K562 (cell line): Measurements from ENCODE around the gene YARS1. TPM values are rescaled to one million over a fixed set of nuclear protein-coding genes. Genes with fewer than 3 reads are reported as not detected.

Experiments used
- ATAC-seq: fragments of 200-7000 bp; cut with Tn5 transposase; 3 replicates; pipeline ENCODE4 v1.9.1; 2020; ENCODE audit warnings: moderate library complexity
- BruUV-seq: library from RNA; stranded (reverse); fragments of 400-500 nt; replicated peaks from 2 replicates; lab custom pipeline; 2021; lab: Mats Ljungman, UMichigan
- CTCF ChIA-PET: fragments of 300-600 bp; formaldehyde crosslinking; extraction: SDS; loops from one replicate; lab custom pipeline; 2021; ENCODE audit warnings: low intra/inter-chr PET ratio; lab: Yijun Ruan, JAX
- POLR2A ChIA-PET: fragments of 300-600, 350-650 bp; sonication (Branson Sonifier 250); formaldehyde crosslinking; extraction: SDS; loops from one replicate; lab custom pipeline; 2021; ENCODE audit warnings: antibody characterized with exemption, inconsistent platforms; lab: Yijun Ruan, JAX
- DNase-seq, 4 experiments: peaks; one replicate each; pipeline versions ENCODE4 v3.0.0 to v3.0.0-alpha.2; 2011 to 2018; ENCODE audit warnings: low spot score in 3 of 4, mixed read lengths in 3 of 4; ENCODE audit errors: extremely low read depth in 1 of 4
- FAIRE-seq: peaks from 2 replicates; lab custom pipeline; 2011; peaks lifted over from hg19 to GRCh38; lab: Jason Lieb, UNC
- H2AFZ ChIP-seq: 2 replicates; pipeline ENCODE4 v1.6.0; 2011; ENCODE audit warnings: low read depth, low read length, control low read depth, inconsistent platforms
- H3K27ac ChIP-seq: fragments of 200-600 bp; 3 replicates; pipeline ENCODE4 v1.8.0; 2011; ENCODE audit warnings: low read depth, mild to moderate bottlenecking, control low read depth, inconsistent platforms, low read length, moderate library complexity, mixed read lengths; ENCODE audit errors: extremely low read depth
- H3K27me3 ChIP-seq, 2 experiments: fragments of 300-600 bp in 1 of 2; 2 replicates in 1 of 2; 3 replicates in 1 of 2; pipeline versions ENCODE4 v1.6.0 to v1.8.0; 2011; ENCODE audit warnings: inconsistent platforms in 2 of 2, low read length in 2 of 2, mild to moderate bottlenecking in 1 of 2, mixed read lengths in 1 of 2, moderate library complexity in 1 of 2; ENCODE audit not compliant: control insufficient read depth in 2 of 2, insufficient read depth in 2 of 2
- H3K36me3 ChIP-seq: fragments of 300-600 bp; 3 replicates; pipeline ENCODE4 v1.8.0; 2011; ENCODE audit warnings: mild to moderate bottlenecking, low read length, inconsistent platforms; ENCODE audit not compliant: control insufficient read depth, insufficient read depth
- H3K4me1 ChIP-seq, 2 experiments: fragments of 200-600 bp in 1 of 2; replicated peaks in 1 of 2; 2 replicates in 1 of 2; 3 replicates in 1 of 2; pipeline versions ENCODE4 v1.5.1 to v1.8.0; 2011; ENCODE audit warnings: inconsistent platforms in 2 of 2, low read length in 2 of 2, mild to moderate bottlenecking in 1 of 2, mixed read lengths in 1 of 2, moderate library complexity in 1 of 2; ENCODE audit not compliant: control insufficient read depth in 2 of 2, insufficient read depth in 2 of 2
- H3K4me2 ChIP-seq: 2 replicates; pipeline ENCODE4 v1.6.1; 2011; ENCODE audit warnings: low read length, control low read depth, inconsistent platforms, mixed read lengths; ENCODE audit not compliant: insufficient read depth
- H3K4me3 ChIP-seq: fragments of 200-600 bp; sonication (generic), shearing (Covaris generic); 2 replicates; pipeline ENCODE4 v1.5.1; 2016; ENCODE audit warnings: control low read depth, inconsistent platforms
- H3K79me2 ChIP-seq: fragments of 200-600 bp; 3 replicates; pipeline ENCODE4 v1.8.0; 2011; ENCODE audit warnings: low read length, inconsistent platforms; ENCODE audit not compliant: control insufficient read depth, insufficient read depth
- H3K9ac ChIP-seq, 2 experiments: 2 replicates each; pipeline versions ENCODE4 v1.6.0 to v1.6.1; 2011; ENCODE audit warnings: low read depth in 2 of 2, low read length in 2 of 2, control low read depth in 1 of 2, inconsistent platforms in 1 of 2, mild to moderate bottlenecking in 1 of 2, mixed read lengths in 1 of 2; ENCODE audit not compliant: insufficient read depth in 1 of 2
- H3K9me1 ChIP-seq: one replicate; pipeline ENCODE4 v1.6.0; 2011; ENCODE audit warnings: inconsistent platforms, mild to moderate bottlenecking, low read length, moderate library complexity; ENCODE audit not compliant: control insufficient read depth, insufficient read depth
- H3K9me3 ChIP-seq: replicated peaks from 2 replicates; pipeline ENCODE4 v1.5.1; 2011; ENCODE audit warnings: low read depth, low read length, inconsistent platforms; ENCODE audit not compliant: control insufficient read depth, insufficient read depth
- H4K20me1 ChIP-seq: replicated peaks from 2 replicates; pipeline ENCODE4 v1.6.1; 2011; ENCODE audit warnings: low read length, inconsistent platforms, mixed read lengths; ENCODE audit not compliant: control insufficient read depth, insufficient read depth
- ARID1B ChIP-seq: fragments of 450-650 bp; IDR thresholded peaks from 2 replicates; pipeline ENCODE4 v1.6.1; 2016; ENCODE audit warnings: antibody characterized with exemption, mild to moderate bottlenecking, inconsistent platforms
- ATF1 ChIP-seq, 2 experiments: fragments of 450-650 bp in 1 of 2; IDR thresholded peaks; 2 replicates each; pipeline ENCODE4 v1.6.1; 2016; ENCODE audit warnings: missing compliant biosample characterization in 1 of 2, missing genetic modification characterization in 1 of 2
- ATF7 ChIP-seq: fragments of 450-650 bp; IDR thresholded peaks from 2 replicates; pipeline ENCODE4 v1.7.1; 2014; ENCODE audit warnings: mild to moderate bottlenecking, moderate library complexity
- BCOR ChIP-seq: fragments of 450-650 bp; IDR thresholded peaks from 2 replicates; pipeline ENCODE4 v1.6.1; 2016
- CTBP1 ChIP-seq: fragments of 450-650 bp; IDR thresholded peaks from 2 replicates; pipeline ENCODE4 v1.6.1; 2016; ENCODE audit warnings: borderline replicate concordance
- DPF2 ChIP-seq: fragments of 450-650 bp; IDR thresholded peaks from 2 replicates; pipeline ENCODE4 v1.6.1; 2016
- ESRRA ChIP-seq: fragments of 450-650 bp; IDR thresholded peaks from 2 replicates; pipeline ENCODE4 v1.6.1; 2014; ENCODE audit warnings: low read depth, mild to moderate bottlenecking, moderate library complexity, borderline replicate concordance
- MAFG ChIP-seq: fragments of 450-650 bp; conservative IDR thresholded peaks from 2 replicates; pipeline ENCODE4 v1.6.1; 2016; ENCODE audit warnings: missing genetic modification characterization, missing compliant biosample characterization
- NEUROD1 ChIP-seq: fragments of 150-350 bp; IDR thresholded peaks from 2 replicates; pipeline ENCODE4 v1.6.1; 2014; ENCODE audit warnings: borderline replicate concordance, low read length, low read depth; ENCODE audit not compliant: partially characterized antibody
- NFIC ChIP-seq: fragments of 450-650 bp; IDR thresholded peaks from 2 replicates; pipeline ENCODE4 v1.6.1; 2017; ENCODE audit warnings: mild to moderate bottlenecking, inconsistent platforms
- PRMT5 ChIP-seq: sonication (generic); formaldehyde crosslinking; IDR thresholded peaks from 2 replicates; pipeline ENCODE4 v1.5.0; 2020; ENCODE audit warnings: missing genetic modification reagents
- RBM25 ChIP-seq: fragments of 200-400 bp; formaldehyde crosslinking; IDR thresholded peaks from 2 replicates; pipeline ENCODE4 v1.6.1; 2018; ENCODE audit warnings: low read length, low read depth, moderate library complexity; ENCODE audit not compliant: severe bottlenecking
- SMARCA4 ChIP-seq: fragments of 450-650 bp; IDR thresholded peaks from 2 replicates; pipeline ENCODE4 v1.6.1; 2016
- SMARCE1 ChIP-seq: fragments of 450-650 bp; IDR thresholded peaks from 2 replicates; pipeline ENCODE4 v1.7.1; 2016; ENCODE audit warnings: mild to moderate bottlenecking
- SPI1 ChIP-seq: IDR thresholded peaks from 2 replicates; pipeline ENCODE4 v1.6.1; 2011; ENCODE audit warnings: low read depth, low read length, control low read depth, borderline replicate concordance
- ZFP36 ChIP-seq: fragments of 150-350 bp; IDR thresholded peaks from 2 replicates; pipeline ENCODE4 v1.6.1; 2018; ENCODE audit warnings: low read length, low read depth; ENCODE audit not compliant: partially characterized antibody
- ZNF121 ChIP-seq: sonication (generic); formaldehyde crosslinking; conservative IDR thresholded peaks from 2 replicates; pipeline ENCODE4 v1.8.0; 2022; ENCODE audit warnings: missing genetic modification reagents
- ZNF384 ChIP-seq: IDR thresholded peaks from 2 replicates; pipeline ENCODE4 v1.6.1; 2012; ENCODE audit warnings: low read depth, low read length, improper control_type of control experiment
- ZNF41 ChIP-seq: fragments of 250-450 bp; sonication (Bioruptor Pico); conservative IDR thresholded peaks from 2 replicates; pipeline ENCODE4 v1.4.0; 2020; ENCODE audit warnings: mild to moderate bottlenecking
- ZNF436 ChIP-seq: fragments of 250-450, 450-650 bp; sonication (Bioruptor Pico); formaldehyde crosslinking; IDR thresholded peaks from 2 replicates; pipeline ENCODE4 v1.7.0; 2020; ENCODE audit warnings: mild to moderate bottlenecking
- WGBS: fragments of 100-300 bp; shearing (Covaris generic); methylation state at CpG from one replicate; pipeline ENCODE4 v1.1.6; 2016; ENCODE audit warnings: low coverage, mixed read lengths; ENCODE audit not compliant: insufficient coverage; ENCODE audit errors: missing lambda C conversion rate; 5-methylcytosine and 5-hydroxymethylcytosine counted together
- in situ Hi-C: fragments of 300-500 bp; cut with MboI; formaldehyde crosslinking; loops from 4 replicates; pipeline ENCODE4 v1.15.0; 2018; ENCODE audit warnings: inconsistent platforms, mixed read lengths
- intact Hi-C: fragments of 100-400 bp; cut with micrococcal nuclease; formaldehyde crosslinking; loops from 2 replicates; pipeline ENCODE4 v1.14.2; 2022
- polyA plus RNA-seq, 8 experiments: library from polyadenylated mRNA; depleted of rRNA in 4 of 8; stranded (reverse) in 5 of 8; unstranded in 3 of 8; fragments of >200 nt; fragmentation: Nextera tagmentation in 2 of 8; fragmentation: Illumina TruSeq in 1 of 8; extraction: Ambion mirVana in 2 of 8; extraction: Trizol in 1 of 8; gene quantifications; 2 replicates each; pipeline versions ENCODE4 v1.2.1 to v1.2.3, GENCODE V29; 2011 to 2014; ENCODE audit warnings: inconsistent platforms in 1 of 8, missing spikeins in 1 of 8
- total RNA-seq, 7 experiments: library from RNA; depleted of rRNA in 6 of 7; stranded (reverse); fragments of >200 nt in 6 of 7; fragmentation: Illumina TruSeq in 2 of 7; extraction: Trizol in 2 of 7; gene quantifications; 2 replicates each; pipeline versions ENCODE4 v1.2.1 to v1.2.3, GENCODE V29; 2011 to 2021; ENCODE audit warnings: low replicate concordance in 1 of 7
- TF ChIP-seq, protein P1 (sequence below): IDR thresholded peaks from 3 replicates; pipeline ENCODE4 v1.6.1; 2011; ENCODE audit warnings: borderline replicate concordance, mild to moderate bottlenecking, moderate library complexity; ENCODE audit not compliant: insufficient read length; ENCODE audit errors: extremely low read depth
- TF ChIP-seq, protein P2 (sequence below), 2 experiments: fragments of 450-650 bp; IDR thresholded peaks; 2 replicates each; pipeline ENCODE4 v1.6.1; 2016

YARS1 gene
- total and polyA plus RNA-seq, 9 of the 15 experiments (the other 6 are each of a cell fraction or from before 2014, with no cell fraction given), result 66.2 to 336 (median 201) TPM

DNA sequence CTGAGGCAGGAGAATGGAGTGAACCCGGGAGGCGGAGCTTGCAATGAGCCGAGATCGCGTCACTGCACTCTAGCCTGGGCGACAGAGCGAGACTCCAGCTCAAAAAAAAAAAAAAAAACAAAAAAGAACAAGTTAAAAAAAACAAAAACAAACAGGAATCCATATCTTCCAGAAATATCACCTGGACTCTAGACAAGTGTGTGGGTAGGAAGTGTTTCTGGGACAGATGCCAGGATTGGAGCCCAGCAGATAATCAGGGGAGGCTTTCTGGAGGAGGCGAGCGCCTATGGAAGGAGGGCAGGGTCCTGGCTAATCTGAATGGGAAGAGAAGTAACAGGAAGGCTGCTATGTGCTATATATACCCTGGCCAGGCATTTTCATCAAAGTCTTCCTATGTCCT lies 71.0 kb downstream of the YARS1 start:
- ATAC-seq (no peak), FAIRE-seq (peak; percentile 52), DNase-seq (peak in 1 of 4 experiments; percentile 54)
- intact Hi-C loops, result no loop called here
- Histone ChIP-seq H3K4me1 (peaks cover 24 to 28% of the 10 kb centered on the region in 2 experiments; a peak in 4 of 5 replicates), H3K79me2 (peaks cover 11% of the 10 kb centered on the region), H3K27me3 (no peaks in the 10 kb centered on the region), H3K9me3 (no peaks in the 10 kb centered on the region), H3K4me2 (no peak overlapping the region), H3K4me3 (no peak overlapping the region), H3K9me1 (no peaks in the 10 kb centered on the region), H3K9ac (peak overlapping the region in 1 of 2 experiments; percentile 37; a peak in 1 of 4 replicates), H2AFZ (no peak overlapping the region), H3K27ac (no peak overlapping the region), H4K20me1 (0 out of 2 replicates have a peak, but pooled peaks cover 8% of the 10 kb centered on the region), H3K36me3 (no peaks in the 10 kb centered on the region)
- 33% methylated on average over 7 of the region's 9 CpGs for WGBS
- POLR2A ChIA-PET, result interaction anchor here (0.7 to 1.1 kb wide), 5 partner anchors 9 to 28 kb away, joined by 3 to 5 read pairs (median 3); no protein-coding TSS in a partner anchor
- in situ Hi-C loops, result no loop called here
- CTCF ChIA-PET, result no interaction called here
- BruUV-seq, result no TSS peak
- no peak for TF ChIP-seq ATF1 (CRISPR knock-in tag; IDR thresholded peaks at IDR 0.05)
- TF ChIP-seq ATF1 (tag; IDR thresholded peaks at IDR 0.05), result 0 out of 2 replicates have a peak, but pooled peaks have one; percentile 8
- TF ChIP-seq ARID1B, result peak; percentile 31; the same call in 1 of the 2 replicates
- TF ChIP-seq, protein P1, sequence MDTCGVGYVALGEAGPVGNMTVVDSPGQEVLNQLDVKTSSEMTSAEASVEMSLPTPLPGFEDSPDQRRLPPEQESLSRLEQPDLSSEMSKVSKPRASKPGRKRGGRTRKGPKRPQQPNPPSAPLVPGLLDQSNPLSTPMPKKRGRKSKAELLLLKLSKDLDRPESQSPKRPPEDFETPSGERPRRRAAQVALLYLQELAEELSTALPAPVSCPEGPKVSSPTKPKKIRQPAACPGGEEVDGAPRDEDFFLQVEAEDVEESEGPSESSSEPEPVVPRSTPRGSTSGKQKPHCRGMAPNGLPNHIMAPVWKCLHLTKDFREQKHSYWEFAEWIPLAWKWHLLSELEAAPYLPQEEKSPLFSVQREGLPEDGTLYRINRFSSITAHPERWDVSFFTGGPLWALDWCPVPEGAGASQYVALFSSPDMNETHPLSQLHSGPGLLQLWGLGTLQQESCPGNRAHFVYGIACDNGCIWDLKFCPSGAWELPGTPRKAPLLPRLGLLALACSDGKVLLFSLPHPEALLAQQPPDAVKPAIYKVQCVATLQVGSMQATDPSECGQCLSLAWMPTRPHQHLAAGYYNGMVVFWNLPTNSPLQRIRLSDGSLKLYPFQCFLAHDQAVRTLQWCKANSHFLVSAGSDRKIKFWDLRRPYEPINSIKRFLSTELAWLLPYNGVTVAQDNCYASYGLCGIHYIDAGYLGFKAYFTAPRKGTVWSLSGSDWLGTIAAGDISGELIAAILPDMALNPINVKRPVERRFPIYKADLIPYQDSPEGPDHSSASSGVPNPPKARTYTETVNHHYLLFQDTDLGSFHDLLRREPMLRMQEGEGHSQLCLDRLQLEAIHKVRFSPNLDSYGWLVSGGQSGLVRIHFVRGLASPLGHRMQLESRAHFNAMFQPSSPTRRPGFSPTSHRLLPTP, result peak; percentile 64
- TF ChIP-seq NFIC, result peak; percentile 92
- TF ChIP-seq ZNF121 (CRISPR knock-in tag), result peak; percentile 62
- no peak for TF ChIP-seq MAFG (tag)
- peak; percentile 40; the same call in 1 of the 2 replicates for TF ChIP-seq ZNF384
- peak; percentile 90 for TF ChIP-seq ZNF436
- TF ChIP-seq NEUROD1, result no peak
- no peak for TF ChIP-seq ZNF41 (CRISPR knock-in tag)
- TF ChIP-seq PRMT5 (CRISPR knock-in tag), result no peak
- peak; percentile 49 for TF ChIP-seq SMARCE1
- peak; percentile 59 for TF ChIP-seq DPF2
- TF ChIP-seq ESRRA, result peak; percentile 70; the same call in 1 of the 2 replicates
- TF ChIP-seq, protein P2, sequence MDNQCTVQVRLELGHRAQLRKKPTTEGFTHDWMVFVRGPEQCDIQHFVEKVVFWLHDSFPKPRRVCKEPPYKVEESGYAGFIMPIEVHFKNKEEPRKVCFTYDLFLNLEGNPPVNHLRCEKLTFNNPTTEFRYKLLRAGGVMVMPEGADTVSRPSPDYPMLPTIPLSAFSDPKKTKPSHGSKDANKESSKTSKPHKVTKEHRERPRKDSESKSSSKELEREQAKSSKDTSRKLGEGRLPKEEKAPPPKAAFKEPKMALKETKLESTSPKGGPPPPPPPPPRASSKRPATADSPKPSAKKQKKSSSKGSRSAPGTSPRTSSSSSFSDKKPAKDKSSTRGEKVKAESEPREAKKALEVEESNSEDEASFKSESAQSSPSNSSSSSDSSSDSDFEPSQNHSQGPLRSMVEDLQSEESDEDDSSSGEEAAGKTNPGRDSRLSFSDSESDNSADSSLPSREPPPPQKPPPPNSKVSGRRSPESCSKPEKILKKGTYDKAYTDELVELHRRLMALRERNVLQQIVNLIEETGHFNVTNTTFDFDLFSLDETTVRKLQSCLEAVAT (IDR thresholded peaks at IDR 0.05), result 0 out of 4 replicates have a peak, but pooled peaks of 1 of the 2 experiments have one; percentile 45
- TF ChIP-seq SMARCA4, result peak; percentile 40; the same call in 1 of the 2 replicates
- peak; percentile 72 for TF ChIP-seq BCOR
- 0 out of 2 replicates have a peak, but pooled peaks have one; percentile 12 for TF ChIP-seq SPI1
- TF ChIP-seq RBM25, result peak; percentile 60
- 0 out of 2 replicates have a peak, but pooled peaks have one; percentile 20 for TF ChIP-seq CTBP1
- peak; percentile 47 for TF ChIP-seq ATF7
- peak; percentile 100 for TF ChIP-seq ZFP36
